ENCODE measurements around the gene ARHGAP6. TPM values are rescaled to one million over a fixed set of nuclear protein-coding genes. Genes with fewer than 3 reads are reported as not detected.

Gene ARHGAP6
- total and polyA plus RNA-seq, 2 of the 13 experiments (the other 11 are each of a cell fraction or from before 2014, with no cell fraction given), result 0.11 TPM; not detected in 1

DNA sequence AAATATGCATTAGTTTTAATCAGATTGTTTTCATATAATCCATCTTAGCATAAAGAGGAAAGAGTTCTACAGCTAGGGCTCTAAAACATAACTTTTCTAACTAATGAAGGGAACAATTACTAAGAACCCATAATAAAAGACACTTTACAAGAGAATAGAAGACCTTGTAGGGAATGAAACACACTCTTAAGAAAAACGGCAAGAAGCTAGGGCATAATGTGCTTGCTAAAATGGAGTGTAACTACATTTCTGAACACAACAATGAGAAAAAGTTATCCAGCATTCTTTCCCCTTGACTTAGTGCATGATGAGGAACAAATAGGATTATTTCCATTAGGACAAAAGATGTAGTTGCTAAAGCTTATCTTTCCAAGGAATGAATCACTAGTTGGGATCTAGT, 54.6 kb downstream of the ARHGAP6 start (continued):
- TF ChIP-seq KAT8 (CRISPR knock-in tag; IDR thresholded peaks at IDR 0.05), result no peak
- TF ChIP-seq XBP1 (CRISPR knock-in tag; IDR thresholded peaks at IDR 0.05), result no peak
- no peak for TF ChIP-seq STAT5B (CRISPR knock-in tag; IDR thresholded peaks at IDR 0.05)

DNA sequence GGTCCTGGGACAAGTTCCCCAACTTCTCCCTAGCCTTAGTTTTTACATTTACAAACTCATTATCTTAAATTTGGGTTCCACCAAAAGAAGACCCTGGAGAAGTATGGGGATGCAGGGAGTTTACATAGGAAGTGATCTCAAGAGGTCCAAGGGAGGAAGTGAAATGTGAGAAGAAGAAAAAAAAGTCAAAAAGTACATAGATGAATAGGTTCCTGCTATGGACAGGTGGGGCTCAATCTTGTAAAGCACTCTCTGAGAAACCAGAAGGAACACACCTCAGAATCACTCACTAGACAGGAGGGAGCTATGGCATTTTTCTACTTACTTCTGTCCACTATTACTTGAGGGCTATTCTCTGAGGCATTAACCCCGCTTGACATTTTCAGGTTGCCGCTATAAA, 56.6 kb downstream of the ARHGAP6 start:
- FAIRE-seq, result no peak
- TF ChIP-seq HNRNPL (IDR thresholded peaks at IDR 0.05; ENCODE audit: low read depth, low read length) (no peak), ATM (IDR thresholded peaks at IDR 0.05; ENCODE audit: borderline replicate concordance) (no peak), ZNF572 (CRISPR knock-in tag; IDR thresholded peaks at IDR 0.05) (no peak), FOXJ3 (CRISPR knock-in tag; IDR thresholded peaks at IDR 0.05; ENCODE audit: borderline replicate concordance) (no peak), ZMYM4 (CRISPR knock-in tag; IDR thresholded peaks at IDR 0.05) (no peak), ZSCAN12 (CRISPR knock-in tag; IDR thresholded peaks at IDR 0.05) (no peak), MEIS1 (CRISPR knock-in tag; IDR thresholded peaks at IDR 0.05; ENCODE audit: borderline replicate concordance) (no peak), EP300 (IDR thresholded peaks at IDR 0.05; ENCODE audit: low read depth in 2 of 2, low read length in 2 of 2) (no peak), EP300 (CRISPR knock-in tag; IDR thresholded peaks at IDR 0.05; ENCODE audit: borderline replicate concordance) (no peak), TEAD2 (CRISPR knock-in tag; IDR thresholded peaks at IDR 0.05) (no peak)
- TF ChIP-seq, protein P1, sequence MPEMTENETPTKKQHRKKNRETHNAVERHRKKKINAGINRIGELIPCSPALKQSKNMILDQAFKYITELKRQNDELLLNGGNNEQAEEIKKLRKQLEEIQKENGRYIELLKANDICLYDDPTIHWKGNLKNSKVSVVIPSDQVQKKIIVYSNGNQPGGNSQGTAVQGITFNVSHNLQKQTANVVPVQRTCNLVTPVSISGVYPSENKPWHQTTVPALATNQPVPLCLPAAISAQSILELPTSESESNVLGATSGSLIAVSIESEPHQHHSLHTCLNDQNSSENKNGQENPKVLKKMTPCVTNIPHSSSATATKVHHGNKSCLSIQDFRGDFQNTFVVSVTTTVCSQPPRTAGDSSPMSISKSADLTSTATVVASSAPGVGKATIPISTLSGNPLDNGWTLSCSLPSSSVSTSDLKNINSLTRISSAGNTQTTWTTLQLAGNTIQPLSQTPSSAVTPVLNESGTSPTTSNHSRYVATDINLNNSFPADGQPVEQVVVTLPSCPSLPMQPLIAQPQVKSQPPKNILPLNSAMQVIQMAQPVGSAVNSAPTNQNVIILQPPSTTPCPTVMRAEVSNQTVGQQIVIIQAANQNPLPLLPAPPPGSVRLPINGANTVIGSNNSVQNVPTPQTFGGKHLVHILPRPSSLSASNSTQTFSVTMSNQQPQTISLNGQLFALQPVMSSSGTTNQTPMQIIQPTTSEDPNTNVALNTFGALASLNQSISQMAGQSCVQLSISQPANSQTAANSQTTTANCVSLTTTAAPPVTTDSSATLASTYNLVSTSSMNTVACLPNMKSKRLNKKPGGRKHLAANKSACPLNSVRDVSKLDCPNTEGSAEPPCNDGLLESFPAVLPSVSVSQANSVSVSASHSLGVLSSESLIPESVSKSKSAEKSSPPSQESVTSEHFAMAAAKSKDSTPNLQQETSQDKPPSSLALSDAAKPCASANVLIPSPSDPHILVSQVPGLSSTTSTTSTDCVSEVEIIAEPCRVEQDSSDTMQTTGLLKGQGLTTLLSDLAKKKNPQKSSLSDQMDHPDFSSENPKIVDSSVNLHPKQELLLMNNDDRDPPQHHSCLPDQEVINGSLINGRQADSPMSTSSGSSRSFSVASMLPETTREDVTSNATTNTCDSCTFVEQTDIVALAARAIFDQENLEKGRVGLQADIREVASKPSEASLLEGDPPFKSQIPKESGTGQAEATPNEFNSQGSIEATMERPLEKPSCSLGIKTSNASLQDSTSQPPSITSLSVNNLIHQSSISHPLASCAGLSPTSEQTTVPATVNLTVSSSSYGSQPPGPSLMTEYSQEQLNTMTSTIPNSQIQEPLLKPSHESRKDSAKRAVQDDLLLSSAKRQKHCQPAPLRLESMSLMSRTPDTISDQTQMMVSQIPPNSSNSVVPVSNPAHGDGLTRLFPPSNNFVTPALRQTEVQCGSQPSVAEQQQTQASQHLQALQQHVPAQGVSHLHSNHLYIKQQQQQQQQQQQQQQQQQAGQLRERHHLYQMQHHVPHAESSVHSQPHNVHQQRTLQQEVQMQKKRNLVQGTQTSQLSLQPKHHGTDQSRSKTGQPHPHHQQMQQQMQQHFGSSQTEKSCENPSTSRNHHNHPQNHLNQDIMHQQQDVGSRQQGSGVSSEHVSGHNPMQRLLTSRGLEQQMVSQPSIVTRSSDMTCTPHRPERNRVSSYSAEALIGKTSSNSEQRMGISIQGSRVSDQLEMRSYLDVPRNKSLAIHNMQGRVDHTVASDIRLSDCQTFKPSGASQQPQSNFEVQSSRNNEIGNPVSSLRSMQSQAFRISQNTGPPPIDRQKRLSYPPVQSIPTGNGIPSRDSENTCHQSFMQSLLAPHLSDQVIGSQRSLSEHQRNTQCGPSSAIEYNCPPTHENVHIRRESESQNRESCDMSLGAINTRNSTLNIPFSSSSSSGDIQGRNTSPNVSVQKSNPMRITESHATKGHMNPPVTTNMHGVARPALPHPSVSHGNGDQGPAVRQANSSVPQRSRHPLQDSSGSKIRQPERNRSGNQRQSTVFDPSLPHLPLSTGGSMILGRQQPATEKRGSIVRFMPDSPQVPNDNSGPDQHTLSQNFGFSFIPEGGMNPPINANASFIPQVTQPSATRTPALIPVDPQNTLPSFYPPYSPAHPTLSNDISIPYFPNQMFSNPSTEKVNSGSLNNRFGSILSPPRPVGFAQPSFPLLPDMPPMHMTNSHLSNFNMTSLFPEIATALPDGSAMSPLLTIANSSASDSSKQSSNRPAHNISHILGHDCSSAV (CRISPR knock-in tag; IDR thresholded peaks at IDR 0.05; ENCODE audit: borderline replicate concordance), result no peak
- TF ChIP-seq, protein P2, sequence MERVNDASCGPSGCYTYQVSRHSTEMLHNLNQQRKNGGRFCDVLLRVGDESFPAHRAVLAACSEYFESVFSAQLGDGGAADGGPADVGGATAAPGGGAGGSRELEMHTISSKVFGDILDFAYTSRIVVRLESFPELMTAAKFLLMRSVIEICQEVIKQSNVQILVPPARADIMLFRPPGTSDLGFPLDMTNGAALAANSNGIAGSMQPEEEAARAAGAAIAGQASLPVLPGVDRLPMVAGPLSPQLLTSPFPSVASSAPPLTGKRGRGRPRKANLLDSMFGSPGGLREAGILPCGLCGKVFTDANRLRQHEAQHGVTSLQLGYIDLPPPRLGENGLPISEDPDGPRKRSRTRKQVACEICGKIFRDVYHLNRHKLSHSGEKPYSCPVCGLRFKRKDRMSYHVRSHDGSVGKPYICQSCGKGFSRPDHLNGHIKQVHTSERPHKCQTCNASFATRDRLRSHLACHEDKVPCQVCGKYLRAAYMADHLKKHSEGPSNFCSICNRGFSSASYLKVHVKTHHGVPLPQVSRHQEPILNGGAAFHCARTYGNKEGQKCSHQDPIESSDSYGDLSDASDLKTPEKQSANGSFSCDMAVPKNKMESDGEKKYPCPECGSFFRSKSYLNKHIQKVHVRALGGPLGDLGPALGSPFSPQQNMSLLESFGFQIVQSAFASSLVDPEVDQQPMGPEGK (CRISPR knock-in tag; IDR thresholded peaks at IDR 0.05), result no peak

More for the DNA sequence above, 56.6 kb downstream of the ARHGAP6 start:
- Histone ChIP-seq H3K9me3 (ENCODE audit: low read length) (no peaks in the 10 kb centered on the region), H3K36me3 (replicated peaks in 1 of 2; ENCODE audit: control insufficient read depth in 1 of 2, insufficient read depth in 2 of 2, low read length in 2 of 2) (no peaks in the 10 kb centered on the region), H3K27ac (ENCODE audit: extremely low read length, insufficient read depth, low read length) (no peak overlapping the region), H4K20me1 (ENCODE audit: insufficient read depth, low read length) (no peaks in the 10 kb centered on the region), H3K4me3 (replicated peaks in 1 of 3; ENCODE audit: insufficient read depth in 1 of 3, low read depth in 2 of 3, low read length in 3 of 3) (no peak overlapping the region), H3K4me1 (ENCODE audit: insufficient read depth, low read length) (no peaks in the 10 kb centered on the region), H2AFZ (ENCODE audit: low read length) (no peak overlapping the region), H3K27me3 (ENCODE audit: control insufficient read depth in 1 of 2, insufficient read depth in 2 of 2, low read length in 2 of 2) (no peaks in the 10 kb centered on the region), H3K9ac (ENCODE audit: insufficient read depth, low read depth, low read length) (no peak overlapping the region), H3K79me2 (ENCODE audit: insufficient read depth, low read length) (no peaks in the 10 kb centered on the region), H3K4me2 (ENCODE audit: low read depth, low read length) (no peak overlapping the region)
- 0% methylated on average over 2 of the region's 2 CpGs for WGBS (ENCODE audit: low lambda C conversion rate)
- intact Hi-C loops (cut with micrococcal nuclease; ENCODE audit: unreplicated experiment), result no loop called here
- ChIA-PET CTCF (ENCODE audit: low intra/inter-chr PET ratio, low total read pairs) (no interaction called here), POLR2A (no interaction called here)
- in situ Hi-C loops (cut with HindIII; ENCODE audit: extremely low pct_ligation_motif_present, low pct_unique_long_range_greater_than_20kb), result no loop called here
- ATAC-seq, result no peak
- DNase-seq (ENCODE audit: low spot score), result no peak
- no TSS peak for BruUV-seq (replicated peaks)

Data from HepG2 (cell line).